ENCODE results near the gene POLR3K. TPM values are rescaled to one million over a fixed set of nuclear protein-coding genes. Genes with fewer than 3 reads are reported as not detected.
A peak's percentile ranks its signal among the peaks of the same experiment; 100 is the strongest.

The POLR3K gene
- total RNA-seq, 1 experiment from 2014 or later: 53.6 TPM

- DNase-seq: no peak
- Histone ChIP-seq H3K9ac (ENCODE audit: extremely low read depth, insufficient read length, low read length) (peak overlapping the region; percentile 36), H3K56ac (ENCODE audit: insufficient read length, low read depth, low read length) (no peak overlapping the region), H3K4me2 (ENCODE audit: insufficient read depth, insufficient read length, low read length) (peak overlapping the region; percentile 78), H2AK5ac (ENCODE audit: insufficient read length, low read length) (no peak overlapping the region), H2BK5ac (ENCODE audit: insufficient read length, low read length) (no peak overlapping the region), H2BK12ac (ENCODE audit: insufficient read length, low read depth, low read length) (no peak overlapping the region), H4K8ac (replicated peaks; ENCODE audit: insufficient read length, low read depth, low read length) (no peak overlapping the region), H2BK120ac (ENCODE audit: low read depth, low read length, poor library complexity, severe bottlenecking) (no peak overlapping the region), H3T11ph (ENCODE audit: low read length) (no peak overlapping the region), H4K5ac (ENCODE audit: insufficient read length, low read depth, low read length) (no peak overlapping the region), H2AFZ (ENCODE audit: low read length) (no peak overlapping the region), H2BK20ac (ENCODE audit: low read depth, low read length, poor library complexity, severe bottlenecking) (no peak overlapping the region), H4K91ac (ENCODE audit: insufficient read length, low read depth, low read length) (no peak overlapping the region), H3K4me1 (ENCODE audit: insufficient read depth, low read length) (no peaks in the 10 kb centered on the region), H3K79me2 (ENCODE audit: insufficient read depth, low read length) (peaks cover 2% of the 10 kb centered on the region; the same call in 1 of the 2 replicates), H3K9me3 (ENCODE audit: control insufficient read depth, low read depth, low read length) (no peaks in the 10 kb centered on the region), H4K20me1 (ENCODE audit: control insufficient read depth, insufficient read depth, insufficient read length) (no peaks in the 10 kb centered on the region), H3K14ac (ENCODE audit: insufficient read depth, low read length) (no peak overlapping the region; the same call in 1 of the 2 replicates), H3K27me3 (ENCODE audit: insufficient read depth, low read length) (no peaks in the 10 kb centered on the region), H3K27ac (ENCODE audit: insufficient read length, low read depth, low read length) (no peak overlapping the region), H3K79me1 (ENCODE audit: insufficient read depth, low read depth, low read length, poor library complexity, severe bottlenecking) (peaks cover 2% of the 10 kb centered on the region), H3K23ac (ENCODE audit: insufficient read length, low read depth, low read length) (no peak overlapping the region), H3K18ac (ENCODE audit: insufficient read length, low read depth, low read length) (no peak overlapping the region), H3K4ac (ENCODE audit: low read depth, low read length) (no peak overlapping the region), H3K23me2 (ENCODE audit: insufficient read length, low read depth, low read length, poor library complexity, severe bottlenecking) (no peaks in the 10 kb centered on the region), H2BK15ac (ENCODE audit: low read depth, low read length) (no peak overlapping the region; the same call in 1 of the 2 replicates)
- peak overlapping the region; percentile 98 to 100 for H3K4me3 Mint-ChIP-seq
- WGBS (ENCODE audit: extremely low coverage, insufficient read length, low lambda C conversion rate): no CpG with 5 or more reads among the region's 12 CpGs
- no peaks in the 10 kb centered on the region for H3K27me3 Mint-ChIP-seq (ENCODE audit: low read depth)
- no peak overlapping the region for H3K27ac Mint-ChIP-seq
- no peak for TF ChIP-seq CTCF (conservative IDR thresholded peaks at IDR 0.05)
- peaks cover 12 to 19% of the 10 kb centered on the region in 2 experiments for H3K4me1 Mint-ChIP-seq
- peaks cover 33 to 77% (median 64%) of the 10 kb centered on the region in 3 experiments for H3K36me3 Mint-ChIP-seq (ENCODE audit: insufficient read depth in 1 of 3, low read depth in 3 of 3)
- H3K9me3 Mint-ChIP-seq: peaks cover 3 to 8% of the 10 kb centered on the region in 2 experiments; a peak in 3 of 5 replicates
Measured at GRCh38 chr16:54237-54581, 801 bp upstream of the POLR3K start.

Data from H9 (cell line).